Fibroblast of mammary gland (primary cell): ENCODE measurements around the gene NAAA.
"Not testable (repeated sequence)": the region's sequence is repeated elsewhere in the genome, so short reads cannot be mapped to it uniquely, and the experiment has no call there.

Source experiments
- DNase-seq: peaks from one replicate; pipeline ENCODE4 v3.0.0-alpha.2; 2010; ENCODE audit warnings: low read depth
- H3K4me3 ChIP-seq: 2 replicates; pipeline ENCODE4 v1.5.1; 2011; ENCODE audit warnings: low read depth, mild to moderate bottlenecking, low read length, moderate library complexity; ENCODE audit not compliant: control insufficient read depth
- CTCF ChIP-seq: conservative IDR thresholded peaks from 2 replicates; pipeline ENCODE4 v1.5.1; 2011; ENCODE audit warnings: low read depth, low read length, inconsistent platforms; ENCODE audit not compliant: control insufficient read depth, insufficient read depth

Gene NAAA

GRCh38 chr4:75920327-75920726 lies 20.5 kb downstream of the NAAA start:
- TF ChIP-seq CTCF = no peak
- no peak for DNase-seq
- no peak overlapping the region for H3K4me3 ChIP-seq

GRCh38 chr4:75919920-75920319 lies 20.9 kb downstream of the NAAA start:
- no peak overlapping the region for H3K4me3 ChIP-seq
- peak; percentile 21 for DNase-seq
- no peak for TF ChIP-seq CTCF

GRCh38 chr4:75916091-75916661 lies 24.6 kb downstream of the NAAA start:
- TF ChIP-seq CTCF = peak; percentile 95
- H3K4me3 ChIP-seq = no peak overlapping the region
- DNase-seq = peak; percentile 49

GRCh38 chr4:75912968-75913367 lies 27.8 kb downstream of the NAAA start:
- no peak for DNase-seq
- H3K4me3 ChIP-seq = no peak overlapping the region
- no peak for TF ChIP-seq CTCF

GRCh38 chr4:75910831-75911230 lies 30.0 kb downstream of the NAAA start:
- H3K4me3 ChIP-seq, DNase-seq: not testable (repeated sequence)

GRCh38 chr4:75909405-75909804 lies 31.4 kb downstream of the NAAA start:
- TF ChIP-seq CTCF = no peak
- no peak for DNase-seq
- no peak overlapping the region for H3K4me3 ChIP-seq

GRCh38 chr4:75908555-75908954 lies 32.3 kb downstream of the NAAA start:
- H3K4me3 ChIP-seq = no peak overlapping the region
- no peak for TF ChIP-seq CTCF
- DNase-seq = no peak
